ENCODE results near the gene CKS1B. TPM values are rescaled to one million over a fixed set of nuclear protein-coding genes. Genes with fewer than 3 reads are reported as not detected.
A peak's percentile ranks its signal among the peaks of the same experiment; 100 is the strongest.

The CKS1B gene
- 100 to 1,000 TPM; 156 TPM for total RNA-seq

GRCh38 chr1:154974102-154974807 lies at the start of gene CKS1B:
Gene CKS1B (plus strand): TSS chr1:154974681. CDS start chr1:154974746, 65 bp downstream.
- peaks cover 26% of the 10 kb centered on the region for H3K36me3 Mint-ChIP-seq
- H3K4me3 Mint-ChIP-seq, result no peak within 1 kb of the TSS
- no peaks in the 10 kb centered on the region for H3K27me3 Mint-ChIP-seq
- H3K9me3 Mint-ChIP-seq, result no peaks in the 10 kb centered on the region
- peaks cover 24% of the 10 kb centered on the region for H3K4me1 Mint-ChIP-seq
- H3K27ac Mint-ChIP-seq, result no peak within 1 kb of the TSS
- peak; percentile 91 for DNase-seq

- Mint-ChIP-seq H3K4me1 (peaks cover 2% of the 10 kb centered on the region), H3K27ac (no peak overlapping the region), H3K36me3 (peaks cover 10% of the 10 kb centered on the region), H3K4me3 (no peak overlapping the region), H3K27me3 (no peaks in the 10 kb centered on the region), H3K9me3 (no peaks in the 10 kb centered on the region)
- DNase-seq, result no peak
Observed at GRCh38 chr1:154925335-154926170, 48.9 kb upstream of the CKS1B start.

DNA sequence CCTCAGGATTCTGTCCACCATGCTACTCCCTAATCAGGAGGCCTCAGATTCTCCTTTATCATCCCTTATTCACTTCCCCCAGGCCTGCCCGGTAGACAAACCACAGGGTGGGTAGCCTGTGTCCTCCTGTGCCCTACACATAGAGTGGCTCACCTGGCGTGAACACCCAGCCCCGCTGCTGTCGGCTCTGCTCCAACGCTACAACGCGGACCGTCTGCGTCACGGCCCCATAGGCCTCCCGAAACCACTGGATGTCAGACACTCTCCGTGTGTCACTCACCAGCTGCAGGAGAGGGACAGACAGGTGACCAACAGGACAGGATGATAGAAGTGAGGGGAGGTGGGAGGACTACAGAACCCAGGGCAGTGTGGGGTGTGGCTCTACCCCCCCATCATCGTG lies 48.3 kb upstream of the CKS1B start:
- Mint-ChIP-seq H3K36me3 (peaks cover 10% of the 10 kb centered on the region), H3K27me3 (no peaks in the 10 kb centered on the region), H3K9me3 (no peaks in the 10 kb centered on the region), H3K4me3 (no peak overlapping the region), H3K27ac (no peak overlapping the region), H3K4me1 (peaks cover 2% of the 10 kb centered on the region)
- DNase-seq, result no peak

- Mint-ChIP-seq H3K36me3 (peaks cover 17% of the 10 kb centered on the region), H3K4me3 (no peak overlapping the region), H3K27ac (no peak overlapping the region), H3K27me3 (no peaks in the 10 kb centered on the region), H3K4me1 (peaks cover 14% of the 10 kb centered on the region), H3K9me3 (no peaks in the 10 kb centered on the region)
- DNase-seq, result no peak
Observed at GRCh38 chr1:154931940-154932487, 42.5 kb upstream of the CKS1B start.

DNA sequence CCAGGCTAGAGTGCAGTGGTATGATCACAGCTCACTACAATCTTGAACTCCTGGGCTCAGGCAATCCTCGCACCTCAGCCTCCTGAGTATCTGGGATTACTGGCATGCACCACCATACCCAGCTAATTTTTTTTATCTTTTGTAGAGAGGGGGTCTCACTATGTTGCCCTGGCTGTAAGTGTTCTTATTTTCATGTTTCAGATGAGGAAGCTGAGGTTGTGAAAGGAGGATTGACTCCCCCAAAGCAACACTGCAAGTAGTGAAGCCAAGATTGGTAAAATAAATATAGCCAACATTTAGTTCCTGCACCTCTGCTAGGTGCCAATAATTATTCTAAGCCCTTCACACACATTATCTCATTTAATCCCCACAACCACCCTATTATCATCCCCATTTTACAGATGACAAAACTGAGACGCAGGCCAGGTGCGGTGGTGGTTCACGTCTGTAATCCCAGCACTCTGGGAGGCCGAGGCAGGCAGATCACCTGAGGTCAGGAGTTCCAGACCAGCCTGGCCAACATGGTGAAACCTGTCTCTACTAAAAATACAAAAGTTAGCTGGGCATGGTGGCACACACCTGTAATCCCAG lies 40.0 kb upstream of the CKS1B start:
- Mint-ChIP-seq H3K36me3 (peaks cover 10% of the 10 kb centered on the region), H3K9me3 (no peaks in the 10 kb centered on the region), H3K27me3 (no peaks in the 10 kb centered on the region), H3K4me3 (no peak overlapping the region), H3K27ac (no peak overlapping the region), H3K4me1 (peaks cover 32% of the 10 kb centered on the region)
- DNase-seq, result no peak

DNA sequence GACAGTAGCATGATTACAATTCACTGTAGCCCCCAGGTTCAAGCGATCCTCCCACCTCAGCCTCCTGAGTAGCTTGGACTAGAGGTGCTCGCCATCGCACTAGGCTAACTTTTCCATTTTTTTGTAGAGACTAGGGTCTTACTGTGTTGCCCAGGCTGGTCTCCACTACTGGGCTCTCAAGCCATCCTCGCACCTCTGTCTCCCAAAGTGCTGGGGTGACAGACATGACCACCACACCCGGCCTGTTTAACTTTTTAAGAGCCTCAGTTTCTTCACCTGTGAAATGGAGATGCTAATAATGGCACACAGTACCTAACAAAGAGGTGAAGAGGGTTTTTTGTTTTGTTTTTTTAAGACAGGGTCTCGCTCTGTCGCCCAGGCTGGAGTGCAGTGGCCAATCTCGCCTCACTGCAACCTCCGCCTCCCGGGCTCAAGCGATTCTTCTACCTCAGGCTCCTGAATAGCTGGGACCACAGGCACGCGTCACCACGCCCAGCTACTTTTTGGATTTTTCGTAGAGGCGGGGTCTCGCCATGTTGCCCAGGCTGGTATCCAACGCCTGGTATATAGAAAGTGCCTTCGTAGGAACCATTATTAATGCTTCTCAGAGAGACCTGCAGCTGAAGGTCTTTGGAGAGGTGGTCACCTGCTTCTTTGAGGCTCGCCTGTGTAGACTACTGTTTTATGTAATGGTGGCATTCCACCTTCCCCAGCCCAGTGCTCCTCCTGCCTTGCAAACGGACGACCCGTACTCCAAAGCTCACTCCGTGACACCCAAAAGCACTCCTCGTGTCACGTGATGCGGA lies 38.5 kb upstream of the CKS1B start:
- DNase-seq, result no peak

GRCh38 chr1:154936555-154937084 lies 37.9 kb upstream of the CKS1B start, which contains the start of gene PMVK:
Gene PMVK (minus strand): TSS chr1:154936719. CDS start chr1:154936685, 34 bp downstream.
- H3K36me3 Mint-ChIP-seq, result peaks cover 7% of the 10 kb centered on the region
- H3K4me3 Mint-ChIP-seq, result peak within 1 kb of the TSS; percentile 93
- H3K27me3 Mint-ChIP-seq, result no peaks in the 10 kb centered on the region
- peak within 1 kb of the TSS; percentile 96 for H3K27ac Mint-ChIP-seq
- DNase-seq, result peak; percentile 91
- H3K4me1 Mint-ChIP-seq, result peaks cover 50% of the 10 kb centered on the region
- H3K9me3 Mint-ChIP-seq, result no peaks in the 10 kb centered on the region

More for the DNA sequence above, 38.5 kb upstream of the CKS1B start:
- peak overlapping the region; percentile 93 for H3K4me3 Mint-ChIP-seq
- H3K4me1 Mint-ChIP-seq, result peaks cover 43% of the 10 kb centered on the region
- no peaks in the 10 kb centered on the region for H3K9me3 Mint-ChIP-seq
- H3K36me3 Mint-ChIP-seq, result peaks cover 7% of the 10 kb centered on the region
- H3K27ac Mint-ChIP-seq, result peak overlapping the region; percentile 96
- H3K27me3 Mint-ChIP-seq, result no peaks in the 10 kb centered on the region

GRCh38 chr1:154937085-154937987 lies 37.1 kb upstream of the CKS1B start:
- Mint-ChIP-seq H3K4me3 (peak overlapping the region; percentile 93), H3K4me1 (peaks cover 55% of the 10 kb centered on the region), H3K36me3 (peaks cover 7% of the 10 kb centered on the region), H3K27ac (peak overlapping the region; percentile 96), H3K27me3 (no peaks in the 10 kb centered on the region), H3K9me3 (no peaks in the 10 kb centered on the region)
- DNase-seq, result peak; percentile 89

DNA sequence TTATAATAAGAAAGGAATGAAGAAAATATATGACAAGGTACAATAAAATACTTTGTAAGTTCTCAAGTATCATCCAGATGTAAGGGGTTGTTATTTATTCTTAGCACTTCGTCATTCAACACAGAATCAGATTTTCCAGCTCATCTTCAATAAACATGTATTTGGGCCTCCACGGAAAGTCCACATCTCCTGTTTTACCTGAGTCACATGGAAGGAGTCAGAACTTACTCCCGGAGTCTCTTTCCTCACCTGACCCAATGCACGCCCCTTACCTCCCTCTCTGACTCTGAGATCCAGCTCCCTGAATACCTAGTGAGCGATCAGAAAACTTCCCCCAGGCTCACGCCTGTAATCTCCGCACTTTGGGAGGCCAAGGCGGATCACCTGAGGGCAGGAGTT lies 36.5 kb upstream of the CKS1B start:
- H3K27ac Mint-ChIP-seq, result peak overlapping the region; percentile 96
- no peaks in the 10 kb centered on the region for H3K9me3 Mint-ChIP-seq
- peaks cover 7% of the 10 kb centered on the region for H3K36me3 Mint-ChIP-seq
- peaks cover 62% of the 10 kb centered on the region for H3K4me1 Mint-ChIP-seq
- no peak for DNase-seq
- peak overlapping the region; percentile 93 for H3K4me3 Mint-ChIP-seq
- no peaks in the 10 kb centered on the region for H3K27me3 Mint-ChIP-seq

DNA sequence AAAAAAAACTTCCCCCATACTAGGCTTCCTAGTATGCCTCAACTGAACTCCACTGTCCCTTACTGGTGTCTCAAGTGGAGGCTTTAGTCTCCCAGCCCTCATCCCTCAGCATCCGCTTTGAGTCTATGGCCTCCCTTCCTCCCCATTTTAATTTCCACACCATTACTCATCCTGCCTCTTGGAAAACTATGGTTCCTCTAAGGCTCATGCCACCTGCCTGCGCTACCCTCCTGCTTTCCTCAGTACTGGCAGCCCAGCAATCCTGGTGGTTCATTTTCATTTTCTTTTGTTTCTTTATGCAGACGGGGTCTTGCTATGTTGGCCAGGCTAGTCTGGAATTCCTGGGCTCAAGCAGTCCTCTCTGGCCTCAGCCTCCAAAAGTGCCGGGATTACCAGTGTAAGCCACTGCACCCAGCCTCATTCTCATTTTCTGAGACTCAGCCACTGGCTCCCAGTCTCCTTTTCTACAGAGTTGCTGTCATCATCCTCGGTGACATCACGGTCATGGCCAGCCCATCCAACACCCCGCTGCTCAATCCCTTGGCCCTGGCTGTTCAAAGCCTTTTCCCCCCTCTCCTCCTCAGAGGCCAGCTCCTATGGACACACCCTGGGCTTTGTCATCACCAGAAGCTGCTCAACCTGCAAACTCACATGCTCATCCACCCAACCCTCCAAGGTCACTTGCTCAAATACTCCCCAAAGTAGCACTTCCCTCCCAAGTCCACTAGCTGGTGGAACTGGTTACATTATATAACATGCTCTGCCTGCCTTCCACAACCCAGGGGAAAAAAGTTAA lies 35.7 kb upstream of the CKS1B start:
- no peaks in the 10 kb centered on the region for H3K27me3 Mint-ChIP-seq
- H3K9me3 Mint-ChIP-seq, result no peaks in the 10 kb centered on the region
- peak overlapping the region; percentile 32 for H3K4me3 Mint-ChIP-seq
- H3K36me3 Mint-ChIP-seq, result peaks cover 7% of the 10 kb centered on the region
- no peak for DNase-seq
- H3K4me1 Mint-ChIP-seq, result peaks cover 70% of the 10 kb centered on the region
- peak overlapping the region; percentile 50 for H3K27ac Mint-ChIP-seq

- no peak overlapping the region for H3K27ac Mint-ChIP-seq
- H3K4me3 Mint-ChIP-seq, result no peak overlapping the region
- H3K4me1 Mint-ChIP-seq, result peaks cover 66% of the 10 kb centered on the region
- DNase-seq, result no peak
- H3K27me3 Mint-ChIP-seq, result no peaks in the 10 kb centered on the region
- H3K9me3 Mint-ChIP-seq, result no peaks in the 10 kb centered on the region
- peaks cover 4% of the 10 kb centered on the region for H3K36me3 Mint-ChIP-seq
Observed at GRCh38 chr1:154940213-154940560, 34.3 kb upstream of the CKS1B start.

GRCh38 chr1:154940651-154941194 lies 33.8 kb upstream of the CKS1B start:
- Mint-ChIP-seq H3K36me3 (peaks cover 4% of the 10 kb centered on the region), H3K27me3 (no peaks in the 10 kb centered on the region), H3K4me1 (peaks cover 65% of the 10 kb centered on the region), H3K4me3 (no peak overlapping the region), H3K27ac (peak overlapping the region; percentile 71), H3K9me3 (no peaks in the 10 kb centered on the region)
- no peak for DNase-seq

Measured in activated naive CD8-positive, alpha-beta T cell treated with anti-CD3 and anti-CD28 coated beads for 36 hours (primary cell).